HepG2 (cell line): Measurements from ENCODE around the gene RPL3. TPM values are rescaled to one million over a fixed set of nuclear protein-coding genes. Genes with fewer than 3 reads are reported as not detected.

ENCODE experiments used
- AKAP8 ChIP-seq: sonication (generic); formaldehyde crosslinking; IDR thresholded peaks from 2 replicates; pipeline ENCODE4 v1.5.1; 2020; ENCODE audit warnings: mild to moderate bottlenecking, missing genetic modification reagents
- CREB1 ChIP-seq, 2 experiments: fragments of 450-650 bp in 1 of 2; IDR thresholded peaks; 2 replicates each; pipeline ENCODE4 v1.6.1; 2016 to 2017; ENCODE audit warnings: control low read depth in 1 of 2, mild to moderate bottlenecking in 1 of 2, missing compliant biosample characterization in 1 of 2, missing genetic modification characterization in 1 of 2
- FOSL1 ChIP-seq: sonication (generic); formaldehyde crosslinking; IDR thresholded peaks from 2 replicates; pipeline ENCODE4 v1.9.0; 2021; ENCODE audit warnings: missing genetic modification reagents, borderline replicate concordance
- GLI4 ChIP-seq: sonication (generic); formaldehyde crosslinking; IDR thresholded peaks from 2 replicates; pipeline ENCODE4 v1.5.1; 2020; ENCODE audit warnings: missing genetic modification reagents, mild to moderate bottlenecking, moderate library complexity, borderline replicate concordance
- HOMEZ ChIP-seq: IDR thresholded peaks from 2 replicates; pipeline ENCODE4 v1.6.1; 2016; ENCODE audit warnings: low read depth
- KDM4B ChIP-seq: sonication (generic); formaldehyde crosslinking; IDR thresholded peaks from 2 replicates; pipeline ENCODE4 v1.4.0; 2020; ENCODE audit warnings: missing genetic modification reagents
- KLF15 ChIP-seq: sonication (generic); formaldehyde crosslinking; IDR thresholded peaks from 2 replicates; pipeline ENCODE4 v1.8.1; 2023; ENCODE audit warnings: borderline replicate concordance, mild to moderate bottlenecking, inconsistent platforms, missing genetic modification reagents, mixed read lengths
- MTF1 ChIP-seq: sonication (generic); formaldehyde crosslinking; IDR thresholded peaks from 2 replicates; pipeline ENCODE4 v1.5.0; 2020; ENCODE audit warnings: missing genetic modification reagents
- NFATC3 ChIP-seq: sonication (generic); formaldehyde crosslinking; IDR thresholded peaks from 2 replicates; pipeline ENCODE4 v1.5.1; 2020; ENCODE audit warnings: mild to moderate bottlenecking, missing genetic modification reagents
- RFX1 ChIP-seq: fragments of 450-650 bp; IDR thresholded peaks from 2 replicates; pipeline ENCODE4 v1.6.1; 2017
- RNF2 ChIP-seq: fragments of 450-650 bp; conservative IDR thresholded peaks from 2 replicates; pipeline ENCODE4 v1.6.1; 2016; ENCODE audit warnings: low read depth
- SAP130 ChIP-seq: IDR thresholded peaks from 2 replicates; pipeline ENCODE4 v1.6.1; 2016; ENCODE audit warnings: low read depth
- SMARCC2 ChIP-seq: fragments of 450-650 bp; IDR thresholded peaks from 2 replicates; pipeline ENCODE4 v1.6.1; 2017; ENCODE audit warnings: antibody characterized with exemption, mild to moderate bottlenecking
- TERF1 ChIP-seq: sonication (generic); formaldehyde crosslinking; IDR thresholded peaks from 2 replicates; pipeline ENCODE4 v1.8.0; 2022; ENCODE audit warnings: mild to moderate bottlenecking, missing genetic modification reagents, moderate library complexity
- TIGD3 ChIP-seq: sonication (generic); formaldehyde crosslinking; IDR thresholded peaks from 2 replicates; pipeline ENCODE4 v1.5.1; 2020; ENCODE audit warnings: mild to moderate bottlenecking, missing genetic modification reagents, borderline replicate concordance
- TRIM22 ChIP-seq: fragments of 450-650 bp; IDR thresholded peaks from 2 replicates; pipeline ENCODE4 v1.6.1; 2017
- TSC22D2 ChIP-seq: sonication (generic); formaldehyde crosslinking; IDR thresholded peaks from 2 replicates; pipeline ENCODE4 v1.5.1; 2020; ENCODE audit warnings: missing genetic modification reagents, mild to moderate bottlenecking, borderline replicate concordance
- U2AF1 ChIP-seq: fragments of 200-400 bp; formaldehyde crosslinking; optimal IDR thresholded peaks from 2 replicates; pipeline ENCODE3; 2017; ENCODE audit warnings: mild to moderate bottlenecking, low read depth, low read length
- ZNF232 ChIP-seq: sonication (generic); formaldehyde crosslinking; IDR thresholded peaks from 2 replicates; pipeline ENCODE4 v1.4.0; 2020; ENCODE audit warnings: missing genetic modification reagents, borderline replicate concordance
- ZNF326 ChIP-seq: sonication (generic); formaldehyde crosslinking; IDR thresholded peaks from 2 replicates; pipeline ENCODE4 v1.4.0; 2020; ENCODE audit warnings: missing genetic modification reagents, borderline replicate concordance
- ZNF569 ChIP-seq: sonication (generic); formaldehyde crosslinking; IDR thresholded peaks from 2 replicates; pipeline ENCODE4 v1.5.0; 2020; ENCODE audit warnings: mild to moderate bottlenecking, missing genetic modification reagents, moderate library complexity, borderline replicate concordance
- ZNF577 ChIP-seq: sonication (generic); formaldehyde crosslinking; IDR thresholded peaks from 2 replicates; pipeline ENCODE4 v1.4.0; 2020; ENCODE audit warnings: mild to moderate bottlenecking, low read depth, missing genetic modification reagents, borderline replicate concordance
- ZNF660 ChIP-seq: sonication (generic); formaldehyde crosslinking; IDR thresholded peaks from 2 replicates; pipeline ENCODE4 v1.5.1; 2020; ENCODE audit warnings: mild to moderate bottlenecking, low read depth, missing genetic modification reagents, borderline replicate concordance
- ZNF780A ChIP-seq: sonication (generic); formaldehyde crosslinking; IDR thresholded peaks from 2 replicates; pipeline ENCODE4 v1.8.0; 2022; ENCODE audit warnings: mild to moderate bottlenecking, missing genetic modification reagents, moderate library complexity
- ZNF839 ChIP-seq: sonication (generic); formaldehyde crosslinking; IDR thresholded peaks from 2 replicates; pipeline ENCODE4 v1.4.0; 2020; ENCODE audit warnings: missing genetic modification reagents, mild to moderate bottlenecking, borderline replicate concordance
- polyA plus RNA-seq, 8 experiments: library from polyadenylated mRNA; depleted of rRNA in 3 of 8; stranded (reverse) in 7 of 8; unstranded in 1 of 8; fragments of >200 nt; fragmentation: Illumina TruSeq in 4 of 8; extraction: Trizol in 4 of 8; gene quantifications; 2 replicates each; pipeline versions ENCODE4 v1.2.1 to v1.2.3, GENCODE V29; 2011 to 2016; ENCODE audit warnings: low read depth in 4 of 8, missing spikeins in 1 of 8, mixed read lengths in 1 of 8; ENCODE audit not compliant: insufficient read depth in 1 of 8
- total RNA-seq, 5 experiments: library from RNA; depleted of rRNA; stranded (reverse); fragments of >200 nt; fragmentation: Illumina TruSeq; extraction: Trizol; gene quantifications; 2 replicates each; pipeline ENCODE4 v1.2.3, GENCODE V29; 2016; ENCODE audit warnings: low read depth in 1 of 5

RPL3 gene
- total and polyA plus RNA-seq, 2 of the 13 experiments (the other 11 are each of a cell fraction or from before 2014, with no cell fraction given): 1,051 to 3,279 TPM

- TF ChIP-seq TERF1 (CRISPR knock-in tag) (no peak), HOMEZ (CRISPR knock-in tag) (no peak), U2AF1 (peak; percentile 98), ZNF577 (CRISPR knock-in tag) (no peak), ZNF326 (CRISPR knock-in tag) (no peak), GLI4 (CRISPR knock-in tag) (0 out of 2 replicates have a peak, but pooled peaks have one; percentile 59), ZNF839 (CRISPR knock-in tag) (no peak), SAP130 (CRISPR knock-in tag) (peak; percentile 86), KDM4B (0 out of 2 replicates have a peak, but pooled peaks have one; percentile 59), ZNF232 (CRISPR knock-in tag) (peak; percentile 87; the same call in 1 of the 2 replicates), ZNF569 (CRISPR knock-in tag) (peak; percentile 63; the same call in 1 of the 2 replicates), KLF15 (no peak), ZNF780A (CRISPR knock-in tag) (no peak), AKAP8 (CRISPR knock-in tag) (no peak), TRIM22 (no peak), ZNF660 (CRISPR knock-in tag) (no peak), RFX1 (no peak), MTF1 (CRISPR knock-in tag) (no peak), NFATC3 (CRISPR knock-in tag) (no peak), FOSL1 (CRISPR knock-in tag) (peak; percentile 61; the same call in 1 of the 2 replicates), RNF2 (no peak), TIGD3 (no peak), SMARCC2 (no peak), CREB1 (IDR thresholded peaks at IDR 0.05) (peak; percentile 90), CREB1 (CRISPR knock-in tag; IDR thresholded peaks at IDR 0.05) (peak; percentile 94), TSC22D2 (CRISPR knock-in tag) (peak; percentile 85; the same call in 1 of the 2 replicates)
Observed at GRCh38 chr22:39319284-39320022, at the start of gene RPL3 (continued).
